Neural progenitor cell (in vitro differentiated cells): Measurements from ENCODE around the gene ASNS. TPM values are rescaled to one million over a fixed set of nuclear protein-coding genes. Genes with fewer than 3 reads are reported as not detected.

ENCODE experiments used
- DNase-seq: peaks from one replicate; pipeline ENCODE4 v3.0.0-alpha.2; 2016; ENCODE audit warnings: low spot score
- H2AFZ ChIP-seq: fragments of 200-600 bp; sonication (generic); replicated peaks from 2 replicates; pipeline ENCODE4 v1.6.1; 2016; ENCODE audit warnings: antibody characterized with exemption
- H3F3A ChIP-seq: fragments of 200-600 bp; sonication (generic); 2 replicates; pipeline ENCODE4 v1.6.1; 2016; ENCODE audit warnings: antibody characterized with exemption, low read depth
- H3K27ac ChIP-seq: fragments of 200-600 bp; sonication (generic); 2 replicates; pipeline ENCODE4 v1.5.1; 2016; ENCODE audit warnings: mild to moderate bottlenecking
- H3K27me3 ChIP-seq: fragments of 200-600 bp; sonication (generic); 2 replicates; pipeline ENCODE4 v1.6.1; 2016; ENCODE audit warnings: mild to moderate bottlenecking, moderate library complexity
- H3K36me3 ChIP-seq: fragments of 200-600 bp; sonication (generic); 2 replicates; pipeline ENCODE4 v1.5.1; 2016
- H3K4me1 ChIP-seq: fragments of 200-600 bp; sonication (generic); 2 replicates; pipeline ENCODE4 v1.6.1; 2016; ENCODE audit warnings: mixed run types
- H3K4me2 ChIP-seq: fragments of 200-600 bp; sonication (generic); 2 replicates; pipeline ENCODE4 v1.6.1; 2016
- H3K4me3 ChIP-seq: fragments of 200-600 bp; sonication (generic); 2 replicates; pipeline ENCODE4 v1.5.1; 2016
- H3K79me2 ChIP-seq: fragments of 200-600 bp; sonication (generic); 2 replicates; pipeline ENCODE4 v1.6.1; 2016; ENCODE audit warnings: low read depth
- H3K9ac ChIP-seq: fragments of 200-600 bp; sonication (generic); 2 replicates; pipeline ENCODE4 v1.6.1; 2016
- H3K9me3 ChIP-seq: fragments of 200-600 bp; sonication (generic); 2 replicates; pipeline ENCODE4 v1.5.1; 2016; ENCODE audit warnings: low read depth
- H4K20me1 ChIP-seq: fragments of 200-600 bp; sonication (generic); 2 replicates; pipeline ENCODE4 v1.6.1; 2016; ENCODE audit warnings: low read depth
- H3K27ac Mint-ChIP-seq: 3 replicates; pipeline ENCODE4 v1.8.0; 2021; ENCODE audit warnings: mixed read lengths
- H3K27me3 Mint-ChIP-seq: 2 replicates; pipeline ENCODE4 v1.8.0; 2022; ENCODE audit warnings: low read depth, mild to moderate bottlenecking, inconsistent platforms, moderate library complexity, mixed read lengths; ENCODE audit not compliant: insufficient read depth
- H3K36me3 Mint-ChIP-seq: 3 replicates; pipeline ENCODE4 v1.8.0; 2021; ENCODE audit warnings: mixed read lengths
- H3K4me1 Mint-ChIP-seq: 3 replicates; pipeline ENCODE4 v1.8.0; 2021; ENCODE audit warnings: mixed read lengths
- H3K4me3 Mint-ChIP-seq: 3 replicates; pipeline ENCODE4 v1.8.0; 2021; ENCODE audit warnings: mild to moderate bottlenecking, moderate library complexity, mixed read lengths
- H3K9me3 Mint-ChIP-seq: 3 replicates; pipeline ENCODE4 v1.8.0; 2020; ENCODE audit warnings: mixed read lengths
- EZH2 ChIP-seq: fragments of 200-600 bp; sonication (generic); IDR thresholded peaks from 2 replicates; pipeline ENCODE4 v1.6.1; 2017; ENCODE audit warnings: antibody characterized with exemption, mild to moderate bottlenecking, moderate library complexity
- EZH2phosphoT487 ChIP-seq: fragments of 200-600 bp; sonication (generic); IDR thresholded peaks from 2 replicates; pipeline ENCODE4 v1.6.1; 2017; ENCODE audit warnings: antibody characterized with exemption
- small RNA-seq: library from RNA; depleted of rRNA; stranded (forward); fragments of <200 nt; gene quantifications from one replicate; pipeline ENCODE3, GENCODE V24; 2015
- total RNA-seq: library from RNA; depleted of rRNA; stranded (reverse); fragments of >200 nt; gene quantifications from 2 replicates; pipeline ENCODE4 v1.2.3, GENCODE V29; 2015; ENCODE audit warnings: low replicate concordance
- TF ChIP-seq, protein P1 (sequence below): fragments of 200-600 bp; sonication (generic); IDR thresholded peaks from 2 replicates; pipeline ENCODE4 v1.5.1; 2017; ENCODE audit warnings: antibody characterized with exemption, mild to moderate bottlenecking

Gene ASNS
- total RNA-seq, 1 donor from 2014 or later, result 33.3 TPM

GRCh38 chr7:97819161-97819560 lies 53.0 kb downstream of the ASNS start:
- no peaks in the 10 kb centered on the region for H4K20me1 ChIP-seq
- H3K4me1 ChIP-seq, result no peaks in the 10 kb centered on the region
- no peak overlapping the region for H3K4me2 ChIP-seq
- H3K9ac ChIP-seq, result no peak overlapping the region
- H3K9me3 Mint-ChIP-seq, result peaks cover 3% of the 10 kb centered on the region
- no peaks in the 10 kb centered on the region for H3F3A ChIP-seq
- no peak overlapping the region for H3K4me3 Mint-ChIP-seq
- no peaks in the 10 kb centered on the region for H3K79me2 ChIP-seq
- TF ChIP-seq, protein P1, sequence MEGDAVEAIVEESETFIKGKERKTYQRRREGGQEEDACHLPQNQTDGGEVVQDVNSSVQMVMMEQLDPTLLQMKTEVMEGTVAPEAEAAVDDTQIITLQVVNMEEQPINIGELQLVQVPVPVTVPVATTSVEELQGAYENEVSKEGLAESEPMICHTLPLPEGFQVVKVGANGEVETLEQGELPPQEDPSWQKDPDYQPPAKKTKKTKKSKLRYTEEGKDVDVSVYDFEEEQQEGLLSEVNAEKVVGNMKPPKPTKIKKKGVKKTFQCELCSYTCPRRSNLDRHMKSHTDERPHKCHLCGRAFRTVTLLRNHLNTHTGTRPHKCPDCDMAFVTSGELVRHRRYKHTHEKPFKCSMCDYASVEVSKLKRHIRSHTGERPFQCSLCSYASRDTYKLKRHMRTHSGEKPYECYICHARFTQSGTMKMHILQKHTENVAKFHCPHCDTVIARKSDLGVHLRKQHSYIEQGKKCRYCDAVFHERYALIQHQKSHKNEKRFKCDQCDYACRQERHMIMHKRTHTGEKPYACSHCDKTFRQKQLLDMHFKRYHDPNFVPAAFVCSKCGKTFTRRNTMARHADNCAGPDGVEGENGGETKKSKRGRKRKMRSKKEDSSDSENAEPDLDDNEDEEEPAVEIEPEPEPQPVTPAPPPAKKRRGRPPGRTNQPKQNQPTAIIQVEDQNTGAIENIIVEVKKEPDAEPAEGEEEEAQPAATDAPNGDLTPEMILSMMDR, result peak; percentile 43
- no peak for TF ChIP-seq EZH2
- H3K9me3 ChIP-seq, result no peaks in the 10 kb centered on the region
- H3K4me1 Mint-ChIP-seq, result peaks cover 5% of the 10 kb centered on the region
- no peaks in the 10 kb centered on the region for H3K27me3 ChIP-seq
- H2AFZ ChIP-seq, result no peak overlapping the region
- no peaks in the 10 kb centered on the region for H3K36me3 ChIP-seq
- peak; percentile 6 for DNase-seq
- no peak overlapping the region for H3K4me3 ChIP-seq
- no peaks in the 10 kb centered on the region for H3K36me3 Mint-ChIP-seq
- peaks cover 4% of the 10 kb centered on the region for H3K27me3 Mint-ChIP-seq
- H3K27ac ChIP-seq, result no peak overlapping the region
- H3K27ac Mint-ChIP-seq, result no peak overlapping the region

- peak overlapping the region; percentile 73 for H2AFZ ChIP-seq
- Mint-ChIP-seq H3K27ac (no peak overlapping the region), H3K36me3 (no peaks in the 10 kb centered on the region)
These were observed 54.0 kb downstream of the ASNS start for GRCh38 chr7:97818066-97818663.

More at GRCh38 chr7:97818066-97818663, 54.0 kb downstream of the ASNS start:
- DNase-seq, result no peak
- Mint-ChIP-seq H3K4me1 (peaks cover 5% of the 10 kb centered on the region), H3K9me3 (peaks cover 3% of the 10 kb centered on the region), H3K4me3 (no peak overlapping the region), H3K27me3 (peaks cover 4% of the 10 kb centered on the region)
- H3K4me3 ChIP-seq, result no peak overlapping the region
- H3F3A ChIP-seq, result no peaks in the 10 kb centered on the region
- no peak overlapping the region for H3K4me2 ChIP-seq
- no peaks in the 10 kb centered on the region for H3K79me2 ChIP-seq
- no peaks in the 10 kb centered on the region for H3K27me3 ChIP-seq
- H3K9ac ChIP-seq, result no peak overlapping the region
- TF ChIP-seq EZH2phosphoT487 (no peak), EZH2 (no peak)
- TF ChIP-seq, protein P1, result no peak
- H3K9me3 ChIP-seq, result no peaks in the 10 kb centered on the region
- H3K4me1 ChIP-seq, result no peaks in the 10 kb centered on the region
- no peak overlapping the region for H3K27ac ChIP-seq
- H4K20me1 ChIP-seq, result no peaks in the 10 kb centered on the region
- H3K36me3 ChIP-seq, result no peaks in the 10 kb centered on the region

Small RNA genes lying within 50 kb of the gene (small RNA-seq; reads per million reads assigned to genes)
- gene AC005326.1 (not detected), gene AC079781.2 (not detected), gene SNRPCP9 (not detected)

Other genes with a start within 250 kb of the ASNS start
- gene TAC1, start 140.3 kb downstream of the ASNS start, total RNA-seq, result 0.68 and 0.84 TPM in 2 replicates
- not detected in 2 replicates for gene OCM2, start 117.8 kb upstream of the ASNS start, total RNA-seq
- 14.1 and 18.0 TPM in 2 replicates for gene LMTK2, start 234.5 kb upstream of the ASNS start, total RNA-seq